Bronchial epithelial cell (primary cell): ENCODE data around the gene ABCC1. TPM values are rescaled to one million over a fixed set of nuclear protein-coding genes. Genes with fewer than 3 reads are reported as not detected.
A peak's percentile ranks its signal among the peaks of the same experiment; 100 is the strongest.
"Not testable (repeated sequence)": the region's sequence is repeated elsewhere in the genome, so short reads cannot be mapped to it uniquely, and the experiment has no call there.

ENCODE experiments used
- DNase-seq: peaks from one replicate; pipeline ENCODE4 v3.0.0-alpha.2; 2010; ENCODE audit warnings: low read depth
- FAIRE-seq: peaks from 2 replicates; lab custom pipeline; 2011; peaks lifted over from hg19 to GRCh38; lab: Jason Lieb, UNC
- H3K27me3 ChIP-seq: 2 replicates; pipeline ENCODE4 v1.5.1; 2011; ENCODE audit warnings: low read length; ENCODE audit not compliant: control insufficient read depth, insufficient read depth
- H3K36me3 ChIP-seq: 2 replicates; pipeline ENCODE4 v1.5.1; 2011; ENCODE audit warnings: low read length; ENCODE audit not compliant: control insufficient read depth, insufficient read depth
- H3K4me3 ChIP-seq: 2 replicates; pipeline ENCODE4 v1.5.1; 2011; ENCODE audit warnings: mild to moderate bottlenecking, low read depth, low read length, control low read depth
- CTCF ChIP-seq: IDR thresholded peaks from 2 replicates; pipeline ENCODE4 v1.5.1; 2011; ENCODE audit warnings: mild to moderate bottlenecking, moderate library complexity, low read length, control low read depth, inconsistent platforms; ENCODE audit not compliant: insufficient read depth, severe bottlenecking
- total RNA-seq: library from RNA; depleted of rRNA; stranded (reverse); fragments of >200 nt; gene quantifications from 2 replicates; pipeline ENCODE4 v1.2.1, GENCODE V29; 2014

Gene ABCC1
- total RNA-seq, 1 donor from 2014 or later, result 31.3 TPM

GRCh38 chr16:16155234-16155633 is 205.8 kb downstream of the ABCC1 start:
- no peak for DNase-seq
- no peaks in the 10 kb centered on the region for H3K27me3 ChIP-seq
- TF ChIP-seq CTCF, result no peak
- FAIRE-seq, result no peak
- H3K4me3 ChIP-seq, result no peak overlapping the region
- no peaks in the 10 kb centered on the region for H3K36me3 ChIP-seq

- Histone ChIP-seq H3K4me3 (no peak overlapping the region), H3K36me3 (no peaks in the 10 kb centered on the region), H3K27me3 (no peaks in the 10 kb centered on the region)
- TF ChIP-seq CTCF, result no peak
- DNase-seq, result no peak
- no peak for FAIRE-seq
Measured at GRCh38 chr16:16157166-16157565, 207.8 kb downstream of the ABCC1 start.

GRCh38 chr16:16158082-16158658 is 208.8 kb downstream of the ABCC1 start:
- DNase-seq, result no peak
- no peak for FAIRE-seq
- Histone ChIP-seq H3K27me3 (no peaks in the 10 kb centered on the region), H3K4me3 (no peak overlapping the region), H3K36me3 (no peaks in the 10 kb centered on the region)
- no peak for TF ChIP-seq CTCF

GRCh38 chr16:16158741-16159374 is 209.4 kb downstream of the ABCC1 start:
- TF ChIP-seq CTCF, result no peak
- FAIRE-seq, result no peak
- H3K36me3 ChIP-seq, result no peaks in the 10 kb centered on the region
- no peak overlapping the region for H3K4me3 ChIP-seq
- peak; percentile 13 for DNase-seq
- H3K27me3 ChIP-seq, result no peaks in the 10 kb centered on the region

GRCh38 chr16:16159662-16160061 is 210.2 kb downstream of the ABCC1 start:
- FAIRE-seq, result no peak
- Histone ChIP-seq H3K27me3 (no peaks in the 10 kb centered on the region), H3K36me3 (no peaks in the 10 kb centered on the region), H3K4me3 (no peak overlapping the region)
- no peak for TF ChIP-seq CTCF
- no peak for DNase-seq

- Histone ChIP-seq H3K27me3 (no peaks in the 10 kb centered on the region), H3K4me3 (no peak overlapping the region), H3K36me3 (no peaks in the 10 kb centered on the region)
- DNase-seq (no peak), FAIRE-seq (no peak)
- no peak for TF ChIP-seq CTCF
Measured at GRCh38 chr16:16161319-16161718, 211.9 kb downstream of the ABCC1 start.

GRCh38 chr16:16161840-16162239 is 212.4 kb downstream of the ABCC1 start:
- not testable (repeated sequence) for H3K36me3 ChIP-seq, H3K27me3 ChIP-seq, H3K4me3 ChIP-seq, DNase-seq, FAIRE-seq
